Stimulated activated CD8-positive, alpha-beta memory T cell treated with anti-CD3 and anti-CD28 coated beads, Interleukin-7, amount 100 ng/mL, for 24 hours (primary cell): ENCODE results near the gene EPM2AIP1.
"Not testable (repeated sequence)": the region's sequence is repeated elsewhere in the genome, so short reads cannot be mapped to it uniquely, and the experiment has no call there.

Experiments
- DNase-seq: peaks from one replicate; pipeline ENCODE4 v3.0.0-alpha.2; 2020; ENCODE audit warnings: low read depth

EPM2AIP1 gene

DNA sequence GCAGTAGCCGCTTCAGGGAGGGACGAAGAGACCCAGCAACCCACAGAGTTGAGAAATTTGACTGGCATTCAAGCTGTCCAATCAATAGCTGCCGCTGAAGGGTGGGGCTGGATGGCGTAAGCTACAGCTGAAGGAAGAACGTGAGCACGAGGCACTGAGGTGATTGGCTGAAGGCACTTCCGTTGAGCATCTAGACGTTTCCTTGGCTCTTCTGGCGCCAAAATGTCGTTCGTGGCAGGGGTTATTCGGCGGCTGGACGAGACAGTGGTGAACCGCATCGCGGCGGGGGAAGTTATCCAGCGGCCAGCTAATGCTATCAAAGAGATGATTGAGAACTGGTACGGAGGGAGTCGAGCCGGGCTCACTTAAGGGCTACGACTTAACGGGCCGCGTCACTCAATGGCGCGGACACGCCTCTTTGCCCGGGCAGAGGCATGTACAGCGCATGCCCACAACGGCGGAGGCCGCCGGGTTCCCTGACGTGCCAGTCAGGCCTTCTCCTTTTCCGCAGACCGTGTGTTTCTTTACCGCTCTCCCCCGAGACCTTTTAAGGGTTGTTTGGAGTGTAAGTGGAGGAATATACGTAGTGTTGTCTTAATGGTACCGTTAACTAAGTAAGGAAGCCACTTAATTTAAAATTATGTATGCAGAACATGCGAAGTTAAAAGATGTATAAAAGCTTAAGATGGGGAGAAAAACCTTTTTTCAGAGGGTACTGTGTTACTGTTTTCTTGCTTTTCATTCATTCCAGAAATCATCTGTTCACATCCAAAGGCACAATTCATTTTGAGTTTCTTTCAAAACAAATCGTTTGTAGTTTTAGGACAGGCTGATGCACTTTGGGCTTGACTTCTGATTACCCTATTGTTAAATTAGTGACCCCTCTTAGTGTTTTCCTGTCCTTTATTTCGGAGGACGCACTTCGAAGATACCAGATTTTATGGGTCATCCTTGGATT lies 674 bp upstream of the EPM2AIP1 start, which contains the start of gene MLH1:
Gene MLH1 (plus strand): TSS at position 193 of the 958 bp plus-strand sequence. CDS start 30 bp downstream, at position 223.
- DNase-seq: peak; percentile 95

- no peak for DNase-seq
Measured at GRCh38 chr3:36991923-36992805, 767 bp downstream of the EPM2AIP1 start.

GRCh38 chr3:36991147-36991546 lies 1.8 kb downstream of the EPM2AIP1 start:
- no peak for DNase-seq

- no peak for DNase-seq
Measured at GRCh38 chr3:36989568-36989967, 3.4 kb downstream of the EPM2AIP1 start.

- no peak for DNase-seq
Measured at GRCh38 chr3:36989005-36989404, 3.9 kb downstream of the EPM2AIP1 start.

GRCh38 chr3:36988356-36988755 lies 4.6 kb downstream of the EPM2AIP1 start:
- no peak for DNase-seq

DNA sequence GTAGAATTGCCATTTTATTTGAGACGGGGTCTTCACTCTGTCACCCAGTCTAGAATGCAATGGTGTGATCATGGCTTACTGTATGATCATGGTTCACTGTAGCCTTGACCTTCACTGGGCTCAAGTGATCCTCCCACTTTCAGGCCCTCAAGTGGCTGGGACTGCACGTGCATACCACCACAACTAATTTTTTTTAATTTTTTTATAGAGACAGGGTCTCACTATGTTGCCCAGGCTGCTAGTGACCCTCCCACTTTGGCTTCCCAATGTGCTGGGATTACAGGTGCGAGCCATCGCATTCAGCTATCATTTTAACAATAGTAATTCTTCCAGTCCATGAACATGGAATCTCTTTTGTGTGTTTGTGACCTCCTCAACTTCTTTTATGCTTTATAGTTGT lies 11.9 kb downstream of the EPM2AIP1 start:
- no peak for DNase-seq

GRCh38 chr3:36973139-36973538 lies 19.8 kb downstream of the EPM2AIP1 start:
- no peak for DNase-seq

DNA sequence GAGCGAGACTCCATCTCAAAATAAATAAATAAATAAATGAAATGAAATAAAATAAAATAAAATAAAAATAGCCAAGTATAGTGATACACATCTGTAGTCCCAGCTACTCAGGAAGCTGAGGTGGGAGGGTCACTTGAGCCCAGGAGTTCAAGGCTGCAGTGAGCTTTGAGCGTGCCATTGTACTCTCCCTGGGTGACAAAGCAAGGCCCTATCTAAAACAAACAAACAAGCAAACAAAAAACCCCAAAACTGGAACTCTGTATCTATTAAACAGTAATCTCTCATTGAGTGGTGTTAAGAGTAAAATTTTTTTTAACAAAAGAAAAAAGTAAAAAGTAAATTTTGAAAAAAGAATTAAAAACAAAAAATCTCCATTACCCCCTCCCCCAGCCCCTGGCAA lies 20.8 kb downstream of the EPM2AIP1 start:
- DNase-seq: no peak

GRCh38 chr3:36969540-36970432 lies 23.1 kb downstream of the EPM2AIP1 start:
- no peak for DNase-seq

GRCh38 chr3:36969085-36969484 lies 23.8 kb downstream of the EPM2AIP1 start:
- DNase-seq: no peak

- no peak for DNase-seq
Measured at GRCh38 chr3:36965440-36965839, 27.5 kb downstream of the EPM2AIP1 start.

- DNase-seq: no peak
Measured at GRCh38 chr3:36964817-36965216, 28.1 kb downstream of the EPM2AIP1 start.

DNA sequence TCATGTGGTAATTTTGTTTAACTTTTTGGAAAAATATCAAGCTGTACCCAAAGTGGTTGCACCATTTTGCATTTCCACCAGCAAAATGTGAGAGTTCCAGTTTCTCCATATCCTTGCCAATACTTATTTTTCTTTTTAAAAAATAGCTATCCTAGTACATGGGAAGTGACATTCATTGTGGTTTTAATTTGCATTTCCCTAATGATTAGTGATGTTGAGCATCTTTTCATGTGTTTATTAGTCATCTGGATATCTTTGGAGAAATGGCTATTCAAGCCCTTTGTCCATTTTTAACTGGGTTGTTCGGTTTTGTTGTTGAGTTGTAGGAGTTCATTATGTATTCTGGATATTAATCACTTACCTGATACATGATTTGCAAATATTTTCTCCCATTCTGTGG lies 28.6 kb downstream of the EPM2AIP1 start:
- no peak for DNase-seq

DNA sequence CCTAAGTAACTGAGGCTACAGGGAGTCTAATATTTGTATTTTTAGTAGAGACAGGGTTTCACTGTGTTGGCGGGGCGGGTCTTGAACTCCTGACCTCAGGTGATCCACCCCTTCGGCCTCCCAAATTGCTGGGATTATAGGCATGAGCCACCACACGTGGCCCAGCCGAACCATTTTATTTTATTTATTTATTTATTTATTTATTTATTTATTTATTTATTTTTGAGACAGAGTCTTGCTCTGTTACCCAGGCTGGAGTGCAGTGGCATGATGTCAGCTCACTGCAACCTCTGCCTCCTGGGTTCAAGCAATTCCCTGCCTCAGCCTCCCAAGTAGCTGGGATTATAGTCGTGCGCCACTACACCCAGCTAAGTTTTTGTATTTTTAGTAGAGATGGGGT lies 29.9 kb downstream of the EPM2AIP1 start:
- DNase-seq: not testable (repeated sequence)

- no peak for DNase-seq
Measured at GRCh38 chr3:36960502-36960901, 32.4 kb downstream of the EPM2AIP1 start.

- DNase-seq: no peak
Measured at GRCh38 chr3:36959821-36960220, 33.1 kb downstream of the EPM2AIP1 start.

DNA sequence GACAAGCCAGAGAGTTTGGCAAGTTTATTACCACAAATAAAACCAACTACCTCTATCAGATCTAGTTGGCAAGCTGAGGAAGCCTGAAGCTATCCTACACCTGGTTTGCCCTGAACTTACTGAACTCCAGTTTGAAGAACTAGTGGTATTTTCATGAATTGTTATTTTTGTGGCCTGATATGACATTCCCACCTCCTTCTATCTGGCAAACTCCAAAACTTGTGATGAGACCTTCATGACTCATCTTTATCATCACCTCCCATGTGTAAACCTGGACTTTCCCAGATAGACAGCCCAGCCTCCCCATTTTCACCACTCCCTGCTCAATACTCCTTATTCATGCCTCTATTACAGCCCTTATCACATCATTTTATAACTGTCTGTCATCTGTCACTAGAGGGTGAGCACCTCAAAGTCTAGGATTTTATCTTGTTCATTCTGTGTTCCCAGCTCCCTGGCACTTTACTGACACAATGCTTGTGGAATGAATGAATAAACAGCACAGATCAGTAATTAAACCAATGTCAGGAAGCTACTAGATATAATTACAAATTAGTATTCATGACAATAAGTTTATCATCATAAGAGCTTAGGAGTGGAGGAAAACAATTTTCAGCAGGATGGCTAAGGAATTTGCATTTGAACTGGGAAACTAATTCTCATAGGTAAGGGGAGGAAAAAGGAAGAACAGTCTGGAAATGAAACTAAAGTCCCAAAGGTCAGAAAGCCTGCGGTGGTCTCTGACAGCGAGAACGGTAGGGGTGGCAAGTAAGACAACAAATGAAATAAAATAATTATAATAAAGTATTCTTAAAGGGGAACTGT lies 34.9 kb downstream of the EPM2AIP1 start:
- no peak for DNase-seq

GRCh38 chr3:36957063-36957462 lies 35.9 kb downstream of the EPM2AIP1 start:
- no peak for DNase-seq

GRCh38 chr3:36956155-36956554 lies 36.8 kb downstream of the EPM2AIP1 start:
- no peak for DNase-seq
